Liver (tissue), 9 donors: Measurements from ENCODE around the gene WDR37. TPM values are rescaled to one million over a fixed set of nuclear protein-coding genes. Genes with fewer than 3 reads are reported as not detected.

Experiments
- DNase-seq: peaks from one replicate; pipeline ENCODE4 v3.0.0-alpha.2; 2017; ENCODE audit warnings: low spot score
- H3K27ac ChIP-seq, 2 donors: one replicate each; pipeline ENCODE4 v1.7.0; 2013; ENCODE audit warnings: inconsistent platforms in 2 of 2, low read length in 2 of 2, control low read depth in 1 of 2, low read depth in 1 of 2, mild to moderate bottlenecking in 1 of 2
- H3K27me3 ChIP-seq, 4 donors: one replicate each; pipeline versions ENCODE4 v1.6.1 to v1.7.0; 2013; ENCODE audit warnings: low read length in 3 of 4, inconsistent platforms in 1 of 4, mild to moderate bottlenecking in 1 of 4, moderate library complexity in 1 of 4; ENCODE audit not compliant: control insufficient read depth in 4 of 4, insufficient read depth in 4 of 4
- H3K36me3 ChIP-seq, 4 donors: one replicate each; pipeline versions ENCODE4 v1.6.1 to v1.7.0; 2013; ENCODE audit warnings: low read length in 3 of 4, mild to moderate bottlenecking in 3 of 4, low read depth in 1 of 4, moderate library complexity in 1 of 4; ENCODE audit not compliant: control insufficient read depth in 4 of 4, insufficient read depth in 3 of 4
- H3K4me1 ChIP-seq, 4 donors: one replicate each; pipeline versions ENCODE4 v1.6.1 to v1.7.0; 2013; ENCODE audit warnings: low read length in 3 of 4, mild to moderate bottlenecking in 3 of 4, moderate library complexity in 1 of 4; ENCODE audit not compliant: control insufficient read depth in 4 of 4, insufficient read depth in 4 of 4
- H3K4me3 ChIP-seq, 3 donors: one replicate each; pipeline versions ENCODE4 v1.6.1 to v1.7.0; 2013; ENCODE audit warnings: low read length in 3 of 3, control low read depth in 1 of 3, low read depth in 1 of 3, mild to moderate bottlenecking in 1 of 3
- H3K9ac ChIP-seq, 2 donors: one replicate each; pipeline ENCODE4 v1.7.0; 2013; ENCODE audit warnings: low read length in 2 of 2, mild to moderate bottlenecking in 2 of 2, moderate library complexity in 2 of 2, control low read depth in 1 of 2, low read depth in 1 of 2
- H3K9me3 ChIP-seq, 4 donors: one replicate each; pipeline versions ENCODE4 v1.6.1 to v1.7.0; 2013; ENCODE audit warnings: low read length in 3 of 4; ENCODE audit not compliant: control insufficient read depth in 4 of 4
- ATF3 ChIP-seq: IDR thresholded peaks from 2 replicates; pipeline ENCODE4 v1.6.1; 2016; ENCODE audit warnings: antibody characterized with exemption
- CTCF ChIP-seq: fragments of 150-350 bp; IDR thresholded peaks from 2 replicates; pipeline ENCODE4 v1.5.1; 2017; ENCODE audit warnings: improper control_type of control experiment, low read depth, low read length; ENCODE audit not compliant: missing input control
- EGR1 ChIP-seq, 2 donors: IDR thresholded peaks; 2 replicates each; pipeline ENCODE4 v1.6.1; 2016 to 2018; ENCODE audit warnings: antibody characterized with exemption in 2 of 2, low read depth in 2 of 2
- FOXA1 ChIP-seq: IDR thresholded peaks from 2 replicates; pipeline ENCODE4 v1.6.1; 2016; ENCODE audit warnings: antibody characterized with exemption
- FOXA2 ChIP-seq: IDR thresholded peaks from 2 replicates; pipeline ENCODE4 v1.6.1; 2016; ENCODE audit warnings: antibody characterized with exemption
- GABPA ChIP-seq, 2 donors: IDR thresholded peaks in 1 of 2; conservative IDR thresholded peaks in 1 of 2; 2 replicates each; pipeline ENCODE4 v1.6.1; 2016; ENCODE audit warnings: antibody characterized with exemption in 2 of 2, mild to moderate bottlenecking in 1 of 2, moderate library complexity in 1 of 2
- HNF4A ChIP-seq, 2 donors: conservative IDR thresholded peaks; 2 replicates each; pipeline ENCODE4 v1.6.1; 2016; ENCODE audit warnings: antibody characterized with exemption in 2 of 2, mild to moderate bottlenecking in 2 of 2
- HNF4G ChIP-seq: IDR thresholded peaks from 2 replicates; pipeline ENCODE4 v1.6.1; 2016; ENCODE audit warnings: antibody characterized with exemption
- JUND ChIP-seq, 2 donors: IDR thresholded peaks; 2 replicates each; pipeline ENCODE4 v1.6.1; 2016; ENCODE audit warnings: antibody characterized with exemption in 2 of 2
- NR2F2 ChIP-seq: IDR thresholded peaks from 2 replicates; pipeline ENCODE4 v1.6.1; 2016; ENCODE audit warnings: antibody characterized with exemption
- RAD21 ChIP-seq, 2 donors: IDR thresholded peaks; 2 replicates each; pipeline ENCODE4 v1.6.1; 2016; ENCODE audit warnings: antibody characterized with exemption in 2 of 2, mild to moderate bottlenecking in 2 of 2
- RXRA ChIP-seq, 2 donors: IDR thresholded peaks; 2 replicates each; pipeline ENCODE4 v1.6.1; 2017 to 2018; ENCODE audit warnings: antibody characterized with exemption in 2 of 2, mild to moderate bottlenecking in 1 of 2
- SP1 ChIP-seq: IDR thresholded peaks from 2 replicates; pipeline ENCODE4 v1.6.1; 2018; ENCODE audit warnings: antibody characterized with exemption, mild to moderate bottlenecking
- TAF1 ChIP-seq: conservative IDR thresholded peaks from 2 replicates; pipeline ENCODE4 v1.6.1; 2016; ENCODE audit warnings: antibody characterized with exemption, mild to moderate bottlenecking
- YY1 ChIP-seq: IDR thresholded peaks from 2 replicates; pipeline ENCODE4 v1.6.1; 2016; ENCODE audit warnings: antibody characterized with exemption, mild to moderate bottlenecking
- WGBS: extraction: QIAGEN DNeasy Blood & Tissue Kit; methylation state at CpG from one replicate; pipeline ENCODE4 v1.1.7; 2013; 5-methylcytosine and 5-hydroxymethylcytosine counted together
- polyA plus RNA-seq, 2 donors: library from polyadenylated mRNA; stranded (reverse) in 1 of 2; unstranded in 1 of 2; fragments of 200-250 nt in 1 of 2; fragments of >200 nt in 1 of 2; fragmentation: Nextera tagmentation in 1 of 2; extraction: Ambion mirVana in 1 of 2; gene quantifications; one replicate each; pipeline versions ENCODE4 v1.2.1 to v1.2.3, GENCODE V29; 2013 to 2015
- total RNA-seq, 2 donors: library from RNA; depleted of rRNA; stranded (reverse); fragments of >200 nt; gene quantifications; one replicate each; pipeline ENCODE4 v1.2.3, GENCODE V29; 2014
- TF ChIP-seq, protein P1 (sequence below): IDR thresholded peaks from 2 replicates; pipeline ENCODE4 v1.6.1; 2016; ENCODE audit warnings: antibody characterized with exemption
- TF ChIP-seq, protein P2 (sequence below): IDR thresholded peaks from 2 replicates; pipeline ENCODE4 v1.6.1; 2016; ENCODE audit warnings: antibody characterized with exemption
- TF ChIP-seq, protein P3 (sequence below): IDR thresholded peaks from 2 replicates; pipeline ENCODE4 v1.6.1; 2016; ENCODE audit warnings: antibody characterized with exemption, mild to moderate bottlenecking
- donor health status: healthy.
- donor health status: healthy.
- donor health status: healthy.
- donor health status: healthy.
- donor health status: healthy.

The WDR37 gene
- total and polyA plus RNA-seq, 4 donors: 3.6 to 12.1 (median 5.6) TPM

DNA sequence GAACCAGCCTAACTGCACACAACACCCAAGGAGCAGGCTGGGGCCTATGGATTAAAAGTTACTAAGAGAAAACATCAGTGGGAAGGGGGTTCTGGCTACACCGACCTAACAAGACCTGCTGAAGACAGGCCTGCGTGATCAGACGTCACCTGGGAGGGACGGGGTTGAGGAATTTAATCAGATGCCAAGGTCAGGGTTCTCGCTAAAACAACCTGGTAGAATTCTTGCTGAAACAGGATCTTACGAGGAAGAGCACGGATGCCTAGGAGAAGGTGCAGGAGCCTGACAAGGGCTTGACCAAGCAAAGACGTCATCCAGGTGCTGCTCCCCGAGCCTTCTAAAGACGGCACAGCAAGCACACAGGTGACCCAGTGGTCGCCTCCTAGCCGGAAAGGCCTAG lies 32.1 kb upstream of the WDR37 start:
- DNase-seq: no peak
- no peak for TF ChIP-seq RXRA (IDR thresholded peaks at IDR 0.05)
- no peak for TF ChIP-seq HNF4G
- TF ChIP-seq FOXA1: no peak
- no peak for TF ChIP-seq JUND (IDR thresholded peaks at IDR 0.05)
- TF ChIP-seq TAF1: no peak
- no peak for TF ChIP-seq CTCF
- no peak for TF ChIP-seq YY1
- TF ChIP-seq RAD21 (IDR thresholded peaks at IDR 0.05): no peak
- TF ChIP-seq, protein P1, sequence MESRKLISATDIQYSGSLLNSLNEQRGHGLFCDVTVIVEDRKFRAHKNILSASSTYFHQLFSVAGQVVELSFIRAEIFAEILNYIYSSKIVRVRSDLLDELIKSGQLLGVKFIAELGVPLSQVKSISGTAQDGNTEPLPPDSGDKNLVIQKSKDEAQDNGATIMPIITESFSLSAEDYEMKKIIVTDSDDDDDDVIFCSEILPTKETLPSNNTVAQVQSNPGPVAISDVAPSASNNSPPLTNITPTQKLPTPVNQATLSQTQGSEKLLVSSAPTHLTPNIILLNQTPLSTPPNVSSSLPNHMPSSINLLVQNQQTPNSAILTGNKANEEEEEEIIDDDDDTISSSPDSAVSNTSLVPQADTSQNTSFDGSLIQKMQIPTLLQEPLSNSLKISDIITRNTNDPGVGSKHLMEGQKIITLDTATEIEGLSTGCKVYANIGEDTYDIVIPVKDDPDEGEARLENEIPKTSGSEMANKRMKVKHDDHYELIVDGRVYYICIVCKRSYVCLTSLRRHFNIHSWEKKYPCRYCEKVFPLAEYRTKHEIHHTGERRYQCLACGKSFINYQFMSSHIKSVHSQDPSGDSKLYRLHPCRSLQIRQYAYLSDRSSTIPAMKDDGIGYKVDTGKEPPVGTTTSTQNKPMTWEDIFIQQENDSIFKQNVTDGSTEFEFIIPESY: no peak
- no peak for TF ChIP-seq GABPA (IDR thresholded peaks at IDR 0.05 in 1 of 2, conservative IDR thresholded peaks at IDR 0.05 in 1 of 2)
- no peak for TF ChIP-seq HNF4A (conservative IDR thresholded peaks at IDR 0.05)
- TF ChIP-seq NR2F2: no peak

GRCh38 chr10:1025683-1026082 lies 30.5 kb upstream of the WDR37 start, which contains the start of gene IDI2:
IDI2 (minus strand) TSS chr10:1025859; CDS start chr10:1024723, 1,136 bp downstream.
- H3K27me3 ChIP-seq: no peaks in the 10 kb centered on the region
- no peak for DNase-seq
- 96% methylated on average over 1 of the region's 1 CpG for WGBS
- no peak within 1 kb of the TSS for H3K27ac ChIP-seq
- H3K9ac ChIP-seq: no peak within 1 kb of the TSS
- no peaks in the 10 kb centered on the region for H3K9me3 ChIP-seq
- TF ChIP-seq, protein P2, sequence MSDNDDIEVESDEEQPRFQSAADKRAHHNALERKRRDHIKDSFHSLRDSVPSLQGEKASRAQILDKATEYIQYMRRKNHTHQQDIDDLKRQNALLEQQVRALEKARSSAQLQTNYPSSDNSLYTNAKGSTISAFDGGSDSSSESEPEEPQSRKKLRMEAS: no peak
- TF ChIP-seq EGR1 (IDR thresholded peaks at IDR 0.05; ENCODE audit: low read depth in 2 of 2): no peak
- TF ChIP-seq ATF3: no peak
- TF ChIP-seq, protein P3, sequence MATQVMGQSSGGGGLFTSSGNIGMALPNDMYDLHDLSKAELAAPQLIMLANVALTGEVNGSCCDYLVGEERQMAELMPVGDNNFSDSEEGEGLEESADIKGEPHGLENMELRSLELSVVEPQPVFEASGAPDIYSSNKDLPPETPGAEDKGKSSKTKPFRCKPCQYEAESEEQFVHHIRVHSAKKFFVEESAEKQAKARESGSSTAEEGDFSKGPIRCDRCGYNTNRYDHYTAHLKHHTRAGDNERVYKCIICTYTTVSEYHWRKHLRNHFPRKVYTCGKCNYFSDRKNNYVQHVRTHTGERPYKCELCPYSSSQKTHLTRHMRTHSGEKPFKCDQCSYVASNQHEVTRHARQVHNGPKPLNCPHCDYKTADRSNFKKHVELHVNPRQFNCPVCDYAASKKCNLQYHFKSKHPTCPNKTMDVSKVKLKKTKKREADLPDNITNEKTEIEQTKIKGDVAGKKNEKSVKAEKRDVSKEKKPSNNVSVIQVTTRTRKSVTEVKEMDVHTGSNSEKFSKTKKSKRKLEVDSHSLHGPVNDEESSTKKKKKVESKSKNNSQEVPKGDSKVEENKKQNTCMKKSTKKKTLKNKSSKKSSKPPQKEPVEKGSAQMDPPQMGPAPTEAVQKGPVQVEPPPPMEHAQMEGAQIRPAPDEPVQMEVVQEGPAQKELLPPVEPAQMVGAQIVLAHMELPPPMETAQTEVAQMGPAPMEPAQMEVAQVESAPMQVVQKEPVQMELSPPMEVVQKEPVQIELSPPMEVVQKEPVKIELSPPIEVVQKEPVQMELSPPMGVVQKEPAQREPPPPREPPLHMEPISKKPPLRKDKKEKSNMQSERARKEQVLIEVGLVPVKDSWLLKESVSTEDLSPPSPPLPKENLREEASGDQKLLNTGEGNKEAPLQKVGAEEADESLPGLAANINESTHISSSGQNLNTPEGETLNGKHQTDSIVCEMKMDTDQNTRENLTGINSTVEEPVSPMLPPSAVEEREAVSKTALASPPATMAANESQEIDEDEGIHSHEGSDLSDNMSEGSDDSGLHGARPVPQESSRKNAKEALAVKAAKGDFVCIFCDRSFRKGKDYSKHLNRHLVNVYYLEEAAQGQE: no peak
- TF ChIP-seq HNF4G: no peak
- no peak for TF ChIP-seq CTCF
- TF ChIP-seq, protein P1: no peak
- no peak for TF ChIP-seq JUND (IDR thresholded peaks at IDR 0.05)
- no peak for TF ChIP-seq HNF4A (conservative IDR thresholded peaks at IDR 0.05)
- TF ChIP-seq YY1: no peak
- TF ChIP-seq SP1: no peak
- TF ChIP-seq TAF1: no peak
- no peak for TF ChIP-seq NR2F2
- no peak for TF ChIP-seq GABPA (IDR thresholded peaks at IDR 0.05 in 1 of 2, conservative IDR thresholded peaks at IDR 0.05 in 1 of 2)
- no peak for TF ChIP-seq RAD21 (IDR thresholded peaks at IDR 0.05)
- TF ChIP-seq FOXA1: no peak
- TF ChIP-seq RXRA (IDR thresholded peaks at IDR 0.05): no peak
- TF ChIP-seq FOXA2: no peak
- no peak within 1 kb of the TSS for H3K4me3 ChIP-seq
- H3K36me3 ChIP-seq: no peaks in the 10 kb centered on the region
- no peaks in the 10 kb centered on the region for H3K4me1 ChIP-seq

More for the DNA sequence above, 32.1 kb upstream of the WDR37 start:
- no peak overlapping the region for H3K9ac ChIP-seq
- no peaks in the 10 kb centered on the region for H3K9me3 ChIP-seq
- H3K4me1 ChIP-seq: no peaks in the 10 kb centered on the region
- H3K27ac ChIP-seq: no peak overlapping the region
- H3K27me3 ChIP-seq: no peaks in the 10 kb centered on the region
- H3K36me3 ChIP-seq: peaks cover 0 to 9% (median 5%) of the 10 kb centered on the region in 4 donors
- WGBS: 97% methylated on average over 12 of the region's 12 CpGs
- no peak overlapping the region for H3K4me3 ChIP-seq
